Duodenal mucosa (tissue), 2 donors: Measurements from ENCODE around the gene RER1.

ENCODE experiments used
- H3K27ac ChIP-seq: one replicate; pipeline ENCODE4 v1.7.0; 2013; ENCODE audit warnings: low read depth, low read length
- H3K27me3 ChIP-seq, 2 donors: one replicate each; pipeline ENCODE4 v1.7.0; 2013; ENCODE audit warnings: low read length in 2 of 2, control low read depth in 1 of 2; ENCODE audit not compliant: insufficient read depth in 2 of 2, control insufficient read depth in 1 of 2
- H3K36me3 ChIP-seq, 2 donors: one replicate each; pipeline ENCODE4 v1.7.0; 2013; ENCODE audit warnings: low read length in 2 of 2, control low read depth in 1 of 2; ENCODE audit not compliant: insufficient read depth in 2 of 2, control insufficient read depth in 1 of 2
- H3K4me1 ChIP-seq, 2 donors: one replicate each; pipeline ENCODE4 v1.7.0; 2013; ENCODE audit warnings: low read length in 2 of 2, control low read depth in 1 of 2; ENCODE audit not compliant: insufficient read depth in 2 of 2, control insufficient read depth in 1 of 2
- H3K4me3 ChIP-seq, 2 donors: one replicate each; pipeline ENCODE4 v1.7.0; 2013; ENCODE audit warnings: low read length in 2 of 2, low read depth in 1 of 2
- H3K9ac ChIP-seq, 2 donors: one replicate each; pipeline ENCODE4 v1.7.0; 2013; ENCODE audit warnings: low read length in 2 of 2, low read depth in 1 of 2
- H3K9me3 ChIP-seq, 2 donors: one replicate each; pipeline ENCODE4 v1.7.0; 2013; ENCODE audit warnings: low read length in 2 of 2, control low read depth in 1 of 2; ENCODE audit not compliant: control insufficient read depth in 1 of 2

Gene RER1

GRCh38 chr1:2391041-2391930 is at the start of gene RER1, which contains the start of gene MORN1:
Gene RER1 (plus strand): TSS chr1:2391841. CDS start chr1:2395791, 3,950 bp downstream.
Gene MORN1 (minus strand): TSS chr1:2391554. CDS start chr1:2391533, 21 bp downstream.
- Histone ChIP-seq H3K36me3 (peaks cover 16 to 19% of the 10 kb centered on the region in 2 donors), H3K9me3 (no peaks in the 10 kb centered on the region), H3K27ac (peak within 1 kb of the TSS; percentile 78), H3K27me3 (no peaks in the 10 kb centered on the region), H3K9ac (peak within 1 kb of the TSS; percentile 74 to 96), H3K4me1 (peaks cover 38 to 45% of the 10 kb centered on the region in 2 donors), H3K4me3 (peak within 1 kb of the TSS; percentile 89 to 90)

- H3K27ac ChIP-seq: no peak overlapping the region
Measured at GRCh38 chr1:2342384-2343022, 49.1 kb upstream of the RER1 start.

GRCh38 chr1:2343023-2343935 is 48.4 kb upstream of the RER1 start:
- H3K9me3 ChIP-seq: no peaks in the 10 kb centered on the region
- H3K4me1 ChIP-seq: no peaks in the 10 kb centered on the region
- H3K36me3 ChIP-seq: no peaks in the 10 kb centered on the region
- no peak overlapping the region for H3K9ac ChIP-seq
- no peak overlapping the region for H3K27ac ChIP-seq
- H3K4me3 ChIP-seq: no peak overlapping the region
- H3K27me3 ChIP-seq: no peaks in the 10 kb centered on the region

More at GRCh38 chr1:2342384-2343022, 49.1 kb upstream of the RER1 start:
- Histone ChIP-seq H3K36me3 (no peaks in the 10 kb centered on the region), H3K27me3 (no peaks in the 10 kb centered on the region), H3K9ac (no peak overlapping the region), H3K4me1 (no peaks in the 10 kb centered on the region), H3K9me3 (no peaks in the 10 kb centered on the region), H3K4me3 (no peak overlapping the region)

GRCh38 chr1:2344121-2344681 is 47.4 kb upstream of the RER1 start:
- Histone ChIP-seq H3K27me3 (no peaks in the 10 kb centered on the region), H3K27ac (no peak overlapping the region), H3K4me3 (no peak overlapping the region), H3K9ac (no peak overlapping the region), H3K9me3 (no peaks in the 10 kb centered on the region), H3K36me3 (no peaks in the 10 kb centered on the region), H3K4me1 (no peaks in the 10 kb centered on the region)

- Histone ChIP-seq H3K4me3 (no peak overlapping the region), H3K9me3 (no peaks in the 10 kb centered on the region), H3K27ac (no peak overlapping the region), H3K9ac (no peak overlapping the region), H3K4me1 (no peaks in the 10 kb centered on the region), H3K36me3 (no peaks in the 10 kb centered on the region), H3K27me3 (no peaks in the 10 kb centered on the region)
Measured at GRCh38 chr1:2344744-2345296, 46.8 kb upstream of the RER1 start.

- Histone ChIP-seq H3K36me3 (no peaks in the 10 kb centered on the region), H3K27ac (no peak overlapping the region), H3K9me3 (no peaks in the 10 kb centered on the region), H3K4me3 (no peak overlapping the region), H3K9ac (no peak overlapping the region), H3K27me3 (no peaks in the 10 kb centered on the region), H3K4me1 (no peaks in the 10 kb centered on the region)
Measured at GRCh38 chr1:2345297-2346075, 46.2 kb upstream of the RER1 start.

GRCh38 chr1:2346691-2347408 is 44.8 kb upstream of the RER1 start:
- Histone ChIP-seq H3K4me1 (no peaks in the 10 kb centered on the region), H3K27me3 (no peaks in the 10 kb centered on the region), H3K9ac (no peak overlapping the region), H3K36me3 (no peaks in the 10 kb centered on the region), H3K27ac (no peak overlapping the region), H3K9me3 (no peaks in the 10 kb centered on the region), H3K4me3 (no peak overlapping the region)

GRCh38 chr1:2347409-2347785 is 44.2 kb upstream of the RER1 start:
- no peaks in the 10 kb centered on the region for H3K36me3 ChIP-seq

More at GRCh38 chr1:2347409-2347785, 44.2 kb upstream of the RER1 start:
- H3K4me1 ChIP-seq: no peaks in the 10 kb centered on the region
- H3K4me3 ChIP-seq: no peak overlapping the region
- H3K27me3 ChIP-seq: no peaks in the 10 kb centered on the region
- no peak overlapping the region for H3K9ac ChIP-seq
- H3K27ac ChIP-seq: no peak overlapping the region
- no peaks in the 10 kb centered on the region for H3K9me3 ChIP-seq
